ENCODE measurements around the gene PCCA.

DNA sequence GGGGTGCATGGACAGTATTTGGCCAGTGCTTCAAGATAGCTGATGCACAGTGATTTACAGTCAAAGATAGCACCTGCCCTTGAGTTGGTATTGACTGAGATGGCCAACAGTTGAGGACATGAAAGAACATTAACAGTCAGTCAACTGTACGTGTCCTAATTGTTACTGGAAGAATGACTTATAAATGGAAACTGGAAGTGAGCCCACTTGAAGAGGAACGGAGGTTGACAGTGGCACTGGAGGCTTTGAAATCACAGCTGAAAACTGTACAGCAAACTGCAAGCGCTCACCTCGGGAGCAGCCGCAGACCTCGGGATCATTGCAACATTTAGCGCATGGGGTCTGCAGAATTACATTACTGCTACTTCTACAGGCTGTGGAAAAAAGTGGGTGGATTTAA is 422.6 kb downstream of the PCCA start:
- TF ChIP-seq, protein P1, sequence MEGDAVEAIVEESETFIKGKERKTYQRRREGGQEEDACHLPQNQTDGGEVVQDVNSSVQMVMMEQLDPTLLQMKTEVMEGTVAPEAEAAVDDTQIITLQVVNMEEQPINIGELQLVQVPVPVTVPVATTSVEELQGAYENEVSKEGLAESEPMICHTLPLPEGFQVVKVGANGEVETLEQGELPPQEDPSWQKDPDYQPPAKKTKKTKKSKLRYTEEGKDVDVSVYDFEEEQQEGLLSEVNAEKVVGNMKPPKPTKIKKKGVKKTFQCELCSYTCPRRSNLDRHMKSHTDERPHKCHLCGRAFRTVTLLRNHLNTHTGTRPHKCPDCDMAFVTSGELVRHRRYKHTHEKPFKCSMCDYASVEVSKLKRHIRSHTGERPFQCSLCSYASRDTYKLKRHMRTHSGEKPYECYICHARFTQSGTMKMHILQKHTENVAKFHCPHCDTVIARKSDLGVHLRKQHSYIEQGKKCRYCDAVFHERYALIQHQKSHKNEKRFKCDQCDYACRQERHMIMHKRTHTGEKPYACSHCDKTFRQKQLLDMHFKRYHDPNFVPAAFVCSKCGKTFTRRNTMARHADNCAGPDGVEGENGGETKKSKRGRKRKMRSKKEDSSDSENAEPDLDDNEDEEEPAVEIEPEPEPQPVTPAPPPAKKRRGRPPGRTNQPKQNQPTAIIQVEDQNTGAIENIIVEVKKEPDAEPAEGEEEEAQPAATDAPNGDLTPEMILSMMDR (IDR thresholded peaks at IDR 0.05; ENCODE audit: insufficient read depth, low read length, poor library complexity, severe bottlenecking) = no peak
- TF ChIP-seq EZH2phosphoT487 (conservative IDR thresholded peaks at IDR 0.05; ENCODE audit: low read length) = no peak
